Vein endothelial cell (primary cell): ENCODE data around the gene COMMD3. TPM values are rescaled to one million over a fixed set of nuclear protein-coding genes. Genes with fewer than 3 reads are reported as not detected.

Experiments used
- small RNA-seq: library from RNA; depleted of rRNA; stranded (forward); fragments of <200 nt; gene quantifications from one replicate; pipeline ENCODE3, GENCODE V24; 2012
- total RNA-seq: library from RNA; depleted of rRNA; stranded (reverse); fragments of >200 nt; gene quantifications from 2 replicates; pipeline ENCODE4 v1.2.3, GENCODE V29; 2012

The COMMD3 gene
- total RNA-seq, result 33.0 and 35.5 TPM in 2 replicates

DNA sequence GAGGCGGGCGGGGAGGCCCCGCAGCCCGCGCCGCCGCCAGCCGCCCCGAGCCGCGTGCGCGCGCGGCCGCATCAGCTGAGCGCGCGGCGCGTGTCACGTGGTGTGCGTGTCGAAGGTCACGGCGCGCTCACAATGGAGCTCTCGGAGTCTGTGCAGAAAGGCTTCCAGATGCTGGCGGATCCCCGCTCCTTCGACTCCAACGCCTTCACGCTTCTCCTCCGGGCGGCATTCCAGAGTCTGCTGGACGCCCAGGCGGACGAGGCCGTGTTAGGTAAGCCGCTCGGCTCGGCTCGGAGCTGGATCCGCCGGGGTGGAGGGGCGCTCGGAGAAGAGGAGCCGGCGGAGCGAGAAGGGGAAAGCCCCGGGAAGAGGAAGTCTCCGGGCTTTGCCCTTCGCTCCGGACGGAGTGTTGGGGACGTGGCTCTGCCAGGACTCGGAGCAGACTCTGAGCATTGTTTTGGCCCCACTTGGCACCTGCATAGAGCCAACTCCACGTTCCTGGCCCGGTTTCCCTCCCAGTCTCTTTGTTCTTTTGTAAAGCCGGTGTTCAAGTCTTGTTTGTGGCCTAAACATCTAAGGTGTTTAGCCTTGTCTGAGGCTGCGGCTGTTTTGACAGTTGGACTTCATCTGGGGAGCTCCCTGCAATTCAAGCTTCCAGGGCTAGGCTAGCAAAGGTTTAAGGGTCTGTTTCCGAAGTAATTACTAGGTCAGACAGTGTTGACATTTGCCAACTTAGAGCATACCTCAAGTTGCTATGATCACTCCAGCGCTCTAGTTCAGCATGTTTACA, at the start of gene COMMD3:
Gene COMMD3, plus strand, starts transcription at position 103 of the 790 bp plus-strand sequence. Its CDS starts 30 bp downstream, at position 133.

DNA sequence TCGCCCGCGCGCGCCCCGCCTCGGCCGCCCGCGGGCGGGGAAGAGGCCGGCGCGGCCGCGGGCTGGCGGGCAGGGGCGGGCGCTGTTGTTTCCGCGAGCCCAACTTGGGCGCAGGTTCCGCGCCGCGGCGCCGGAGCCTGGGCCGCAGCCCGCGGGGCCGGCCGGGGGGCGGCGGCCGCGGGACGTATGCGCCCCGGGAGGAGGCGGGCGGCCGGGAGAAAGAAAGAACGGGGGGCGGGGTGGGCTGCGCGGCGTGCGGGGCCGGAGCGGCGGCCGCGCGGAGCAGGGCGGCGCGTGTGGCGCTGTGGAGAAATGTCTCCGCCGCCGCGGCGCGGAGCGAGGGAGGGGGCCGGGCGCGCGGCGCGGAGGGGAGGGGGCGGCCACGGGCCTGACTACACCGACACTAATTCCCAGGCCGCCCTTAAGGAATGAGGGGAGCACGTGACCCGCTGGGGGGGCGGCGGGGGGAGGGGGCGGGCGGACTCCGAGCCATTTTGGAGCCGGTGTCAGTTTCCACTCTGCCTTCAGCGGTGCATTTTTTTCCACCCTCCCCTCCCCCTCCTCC, 4.5 kb downstream of the COMMD3 start, which contains the start of gene BMI1:
Gene BMI1, plus strand, starts transcription at position 509 of the 565 bp plus-strand sequence. CDS start 5,351 bp downstream, outside the sequence.

DNA sequence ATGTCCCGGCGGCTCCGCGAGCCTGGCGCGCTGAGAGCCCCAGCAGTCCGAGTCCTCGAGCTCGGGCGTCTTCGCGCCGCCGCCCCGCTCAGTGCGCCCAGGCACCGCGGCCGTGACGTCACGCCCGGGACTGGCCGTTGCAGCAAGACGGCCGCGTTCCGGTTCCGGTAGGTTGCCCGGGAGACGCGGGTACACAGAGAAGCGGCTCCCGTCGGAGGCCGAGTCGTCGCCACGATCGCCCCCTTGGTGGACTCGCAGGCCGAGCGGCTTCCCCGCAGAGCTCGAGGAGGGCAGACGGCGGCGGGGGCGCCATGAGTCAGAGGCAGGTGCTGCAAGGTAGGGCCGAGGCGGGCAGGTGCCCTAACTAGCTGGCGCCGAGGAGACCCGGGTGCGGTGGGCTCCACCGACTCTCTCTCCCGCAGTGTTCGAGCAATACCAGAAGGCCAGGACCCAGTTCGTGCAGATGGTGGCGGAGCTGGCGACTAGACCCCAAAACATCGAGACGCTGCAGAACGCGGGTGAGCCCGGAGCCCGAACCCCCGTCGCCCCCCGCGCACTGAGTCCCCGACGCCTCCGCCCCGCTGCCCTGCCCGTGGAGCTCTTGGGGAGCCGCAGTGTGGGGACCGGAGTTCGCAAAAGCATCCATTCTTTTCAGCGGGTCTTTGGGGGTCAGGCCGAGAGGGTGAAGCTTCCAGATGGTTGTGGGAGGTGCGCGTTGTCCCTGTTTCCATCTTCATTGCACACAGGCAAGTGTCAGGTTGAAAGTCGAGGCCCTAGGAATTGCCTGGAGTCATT, 29.3 kb downstream of the COMMD3 start, which contains the start of gene SPAG6:
Gene SPAG6, plus strand, starts transcription at position 196 of the 795 bp plus-strand sequence. Its CDS starts 116 bp downstream, at position 312.

Small RNA genes within 50 kb of the gene (small RNA-seq; reads per million reads assigned to genes)
- gene AL158211.3, result not detected

Other genes with a start within 250 kb of the COMMD3 start
- not detected in 2 replicates for gene EBLN1, start 98.4 kb upstream of the COMMD3 start, total RNA-seq
- gene BMI1, start 4.7 kb downstream of the COMMD3 start, total RNA-seq, result 33.6 and 45.4 TPM in 2 replicates
- gene SPAG6, start 29.1 kb downstream of the COMMD3 start, total RNA-seq, result not detected in 2 replicates